GM18861 (cell line): ENCODE data around the gene LRRC49.
"Not testable (repeated sequence)": the region's sequence is repeated elsewhere in the genome, so short reads cannot be mapped to it uniquely, and the experiment has no call there.

ENCODE experiments used
- ATAC-seq: cut with Tn5 transposase; IDR thresholded peaks from one replicate; pipeline ENCODE4 v1.9.1; 2021; ENCODE audit not compliant: unreplicated experiment

The LRRC49 gene

GRCh38 chr15:70892002-70892911 is at the start of gene LRRC49, which contains the start of gene THAP10:
TSS of gene LRRC49 (plus strand) at chr15:70892826. CDS start at chr15:70892895, 69 bp downstream.
TSS of gene THAP10 (minus strand) at chr15:70892433. CDS start at chr15:70892272, 161 bp downstream.
- ATAC-seq, result peak; percentile 56

- no peak for ATAC-seq
These were observed 46.8 kb upstream of the LRRC49 start for GRCh38 chr15:70845602-70846360.

- ATAC-seq, result no peak
These were observed 40.7 kb upstream of the LRRC49 start for GRCh38 chr15:70851889-70852288.

- no peak for ATAC-seq
These were observed 39.9 kb upstream of the LRRC49 start for GRCh38 chr15:70852501-70853317.

- no peak for ATAC-seq
These were observed 39.2 kb upstream of the LRRC49 start for GRCh38 chr15:70853318-70853972.

GRCh38 chr15:70853973-70854665 is 38.5 kb upstream of the LRRC49 start, which contains the start of gene LARP6:
TSS of gene LARP6 (minus strand) at chr15:70854157. CDS start at chr15:70854088, 69 bp downstream.
- no peak for ATAC-seq

- no peak for ATAC-seq
These were observed 38.0 kb upstream of the LRRC49 start for GRCh38 chr15:70854666-70854976.

- no peak for ATAC-seq
These were observed 36.9 kb upstream of the LRRC49 start for GRCh38 chr15:70855764-70856163.

GRCh38 chr15:70856177-70856883 is 36.3 kb upstream of the LRRC49 start:
- ATAC-seq, result no peak

- no peak for ATAC-seq
These were observed 35.6 kb upstream of the LRRC49 start for GRCh38 chr15:70856884-70857561.

GRCh38 chr15:70857562-70858285 is 34.9 kb upstream of the LRRC49 start:
- no peak for ATAC-seq

GRCh38 chr15:70858614-70859321 is 33.9 kb upstream of the LRRC49 start:
- not testable (repeated sequence) for ATAC-seq

GRCh38 chr15:70859322-70859908 is 33.2 kb upstream of the LRRC49 start:
- ATAC-seq, result no peak

- no peak for ATAC-seq
These were observed 32.6 kb upstream of the LRRC49 start for GRCh38 chr15:70859998-70860397.

- no peak for ATAC-seq
These were observed 29.0 kb upstream of the LRRC49 start for GRCh38 chr15:70863450-70864218.

- ATAC-seq, result no peak
These were observed 25.5 kb upstream of the LRRC49 start for GRCh38 chr15:70866982-70867641.
